ENCODE measurements around the gene DLG4. TPM values are rescaled to one million over a fixed set of nuclear protein-coding genes. Genes with fewer than 3 reads are reported as not detected.
A peak's percentile ranks its signal among the peaks of the same experiment; 100 is the strongest.

DLG4 gene
- total RNA-seq, 1 experiment from 2014 or later, result 38.3 TPM

DNA sequence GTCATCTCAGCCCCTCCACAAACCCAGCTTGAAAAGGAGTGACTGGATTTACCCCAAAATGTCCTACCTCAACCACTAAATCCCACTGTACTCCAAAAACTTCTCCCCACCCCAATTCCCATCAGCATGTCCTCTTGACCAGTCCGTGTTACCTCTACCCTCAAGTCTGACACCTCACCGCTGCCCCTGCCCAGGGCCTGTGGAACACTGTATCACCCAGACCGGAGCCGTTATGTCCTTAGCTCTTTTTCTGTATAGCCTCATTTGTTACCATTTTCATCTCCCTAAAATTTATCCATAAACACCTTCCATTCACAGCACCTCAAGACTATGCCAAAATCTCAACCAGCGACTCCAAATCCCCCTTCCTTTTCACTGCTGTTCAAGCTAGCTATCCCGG, 17.2 kb upstream of the DLG4 start:
- Histone ChIP-seq H2AFZ (ENCODE audit: low read length) (no peak overlapping the region), H3K9ac (ENCODE audit: extremely low read depth, insufficient read length, low read length) (no peak overlapping the region), H4K8ac (replicated peaks; ENCODE audit: insufficient read length, low read depth, low read length) (no peak overlapping the region), H3K4ac (ENCODE audit: low read depth, low read length) (no peak overlapping the region), H3K14ac (ENCODE audit: insufficient read depth, low read length) (no peak overlapping the region), H3K79me1 (ENCODE audit: insufficient read depth, low read depth, low read length, poor library complexity, severe bottlenecking) (peaks cover 17% of the 10 kb centered on the region), H3K9me3 (ENCODE audit: control insufficient read depth, low read depth, low read length) (no peaks in the 10 kb centered on the region), H3K23me2 (ENCODE audit: insufficient read length, low read depth, low read length, poor library complexity, severe bottlenecking) (peaks cover 9% of the 10 kb centered on the region), H2BK12ac (ENCODE audit: insufficient read length, low read depth, low read length) (no peak overlapping the region), H4K91ac (ENCODE audit: insufficient read length, low read depth, low read length) (no peak overlapping the region), H2BK120ac (ENCODE audit: low read depth, low read length, poor library complexity, severe bottlenecking) (no peak overlapping the region), H2BK15ac (ENCODE audit: low read depth, low read length) (no peak overlapping the region), H3K27ac (ENCODE audit: insufficient read length, low read depth, low read length) (no peak overlapping the region), H3K4me1 (ENCODE audit: insufficient read depth, low read length) (no peaks in the 10 kb centered on the region), H2BK20ac (ENCODE audit: low read depth, low read length, poor library complexity, severe bottlenecking) (no peak overlapping the region), H3T11ph (ENCODE audit: low read length) (no peak overlapping the region), H3K27me3 (ENCODE audit: insufficient read depth, low read length) (no peaks in the 10 kb centered on the region), H3K23ac (ENCODE audit: insufficient read length, low read depth, low read length) (no peak overlapping the region), H4K5ac (ENCODE audit: insufficient read length, low read depth, low read length) (no peak overlapping the region), H3K18ac (ENCODE audit: insufficient read length, low read depth, low read length) (no peak overlapping the region), H2BK5ac (ENCODE audit: insufficient read length, low read length) (no peak overlapping the region), H3K4me2 (ENCODE audit: insufficient read depth, insufficient read length, low read length) (no peak overlapping the region), H2AK5ac (ENCODE audit: insufficient read length, low read length) (no peak overlapping the region), H4K20me1 (ENCODE audit: control insufficient read depth, insufficient read depth, insufficient read length) (no peaks in the 10 kb centered on the region), H3K79me2 (ENCODE audit: insufficient read depth, low read length) (peaks cover 22% of the 10 kb centered on the region; the same call in 1 of the 2 replicates), H3K56ac (ENCODE audit: insufficient read length, low read depth, low read length) (no peak overlapping the region)
- peaks cover 0 to 2% of the 10 kb centered on the region in 2 experiments; a peak in 1 of 5 replicates for H3K9me3 Mint-ChIP-seq
- TF ChIP-seq, protein P1, sequence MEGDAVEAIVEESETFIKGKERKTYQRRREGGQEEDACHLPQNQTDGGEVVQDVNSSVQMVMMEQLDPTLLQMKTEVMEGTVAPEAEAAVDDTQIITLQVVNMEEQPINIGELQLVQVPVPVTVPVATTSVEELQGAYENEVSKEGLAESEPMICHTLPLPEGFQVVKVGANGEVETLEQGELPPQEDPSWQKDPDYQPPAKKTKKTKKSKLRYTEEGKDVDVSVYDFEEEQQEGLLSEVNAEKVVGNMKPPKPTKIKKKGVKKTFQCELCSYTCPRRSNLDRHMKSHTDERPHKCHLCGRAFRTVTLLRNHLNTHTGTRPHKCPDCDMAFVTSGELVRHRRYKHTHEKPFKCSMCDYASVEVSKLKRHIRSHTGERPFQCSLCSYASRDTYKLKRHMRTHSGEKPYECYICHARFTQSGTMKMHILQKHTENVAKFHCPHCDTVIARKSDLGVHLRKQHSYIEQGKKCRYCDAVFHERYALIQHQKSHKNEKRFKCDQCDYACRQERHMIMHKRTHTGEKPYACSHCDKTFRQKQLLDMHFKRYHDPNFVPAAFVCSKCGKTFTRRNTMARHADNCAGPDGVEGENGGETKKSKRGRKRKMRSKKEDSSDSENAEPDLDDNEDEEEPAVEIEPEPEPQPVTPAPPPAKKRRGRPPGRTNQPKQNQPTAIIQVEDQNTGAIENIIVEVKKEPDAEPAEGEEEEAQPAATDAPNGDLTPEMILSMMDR (conservative IDR thresholded peaks at IDR 0.05), result no peak
- H3K27ac Mint-ChIP-seq, result peak overlapping the region; percentile 30 to 76 (median 68); a peak in 5 of 7 replicates
- peak overlapping the region; percentile 95 to 97 for H3K4me3 Mint-ChIP-seq
- peaks cover 48 to 59% of the 10 kb centered on the region in 2 experiments for H3K4me1 Mint-ChIP-seq
- H3K36me3 Mint-ChIP-seq (ENCODE audit: insufficient read depth in 1 of 3, low read depth in 3 of 3), result peaks cover 36 to 64% (median 51%) of the 10 kb centered on the region in 3 experiments
- 100% methylated on average over 1 of the region's 6 CpGs for WGBS (ENCODE audit: extremely low coverage, insufficient read length, low lambda C conversion rate)
- DNase-seq, result no peak
- H3K27me3 Mint-ChIP-seq (ENCODE audit: low read depth), result no peaks in the 10 kb centered on the region; the same call in 1 of the 2 replicates

Measured in H9 (cell line).